Uterus (tissue), 2 donors: ENCODE results near the gene KCNQ5.

ENCODE experiments used
- POLR2A ChIP-seq, 2 donors: fragments of 450-650 bp; IDR thresholded peaks; one replicate each; pipeline ENCODE4 v1.6.1; 2016; ENCODE audit warnings: antibody characterized with exemption in 2 of 2, mild to moderate bottlenecking in 1 of 2, moderate library complexity in 1 of 2
- TF ChIP-seq, protein P1 (sequence below), 4 experiments: fragments of 200-600 bp in 2 of 4; fragments of 450-650 bp in 2 of 4; sonication (generic) in 2 of 4; IDR thresholded peaks; one replicate each; pipeline ENCODE4 v1.5.1; 2016 to 2019; ENCODE audit warnings: antibody characterized with exemption in 4 of 4, mild to moderate bottlenecking in 2 of 4, moderate library complexity in 1 of 4

DNA sequence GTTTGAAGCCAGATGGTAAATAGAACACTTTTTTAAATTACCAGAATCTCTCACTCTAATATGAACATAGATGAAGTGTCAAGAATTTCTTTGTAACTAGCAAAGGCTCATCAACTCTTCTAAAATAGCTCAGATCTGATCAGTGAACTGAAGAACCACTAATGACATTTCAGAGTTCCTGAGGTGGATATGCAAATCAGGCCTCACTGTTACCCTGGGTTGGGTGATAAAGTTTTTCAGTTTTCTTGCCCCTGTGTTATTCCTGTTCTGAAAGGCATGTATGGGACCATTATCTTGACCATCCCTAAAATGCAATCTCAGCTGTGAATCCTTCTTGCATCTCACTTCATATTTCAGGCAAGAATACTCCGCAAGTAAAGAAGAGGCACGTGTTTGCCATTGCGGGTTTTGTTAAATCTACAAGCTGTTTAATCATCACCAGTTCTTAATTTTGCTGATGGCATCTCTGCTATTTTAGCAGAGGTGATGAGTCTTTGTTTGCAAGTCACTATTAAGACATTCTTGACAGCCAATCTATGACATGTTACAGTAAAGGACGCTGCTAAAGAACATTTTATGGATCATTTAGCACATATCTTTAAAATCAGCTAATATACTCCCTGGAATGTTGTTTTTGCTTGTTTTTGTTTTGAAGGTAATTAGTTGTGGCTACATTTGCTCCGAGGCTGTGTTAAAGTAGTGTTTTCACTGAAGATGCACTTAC, 555.5 kb downstream of the KCNQ5 start:
- TF ChIP-seq, protein P1, sequence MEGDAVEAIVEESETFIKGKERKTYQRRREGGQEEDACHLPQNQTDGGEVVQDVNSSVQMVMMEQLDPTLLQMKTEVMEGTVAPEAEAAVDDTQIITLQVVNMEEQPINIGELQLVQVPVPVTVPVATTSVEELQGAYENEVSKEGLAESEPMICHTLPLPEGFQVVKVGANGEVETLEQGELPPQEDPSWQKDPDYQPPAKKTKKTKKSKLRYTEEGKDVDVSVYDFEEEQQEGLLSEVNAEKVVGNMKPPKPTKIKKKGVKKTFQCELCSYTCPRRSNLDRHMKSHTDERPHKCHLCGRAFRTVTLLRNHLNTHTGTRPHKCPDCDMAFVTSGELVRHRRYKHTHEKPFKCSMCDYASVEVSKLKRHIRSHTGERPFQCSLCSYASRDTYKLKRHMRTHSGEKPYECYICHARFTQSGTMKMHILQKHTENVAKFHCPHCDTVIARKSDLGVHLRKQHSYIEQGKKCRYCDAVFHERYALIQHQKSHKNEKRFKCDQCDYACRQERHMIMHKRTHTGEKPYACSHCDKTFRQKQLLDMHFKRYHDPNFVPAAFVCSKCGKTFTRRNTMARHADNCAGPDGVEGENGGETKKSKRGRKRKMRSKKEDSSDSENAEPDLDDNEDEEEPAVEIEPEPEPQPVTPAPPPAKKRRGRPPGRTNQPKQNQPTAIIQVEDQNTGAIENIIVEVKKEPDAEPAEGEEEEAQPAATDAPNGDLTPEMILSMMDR (IDR thresholded peaks at IDR 0.05) = no peak
- TF ChIP-seq POLR2A (IDR thresholded peaks at IDR 0.05) = no peak
